MCF 10A (cell line): Measurements from ENCODE around the gene CCNQ. TPM values are rescaled to one million over a fixed set of nuclear protein-coding genes. Genes with fewer than 3 reads are reported as not detected.

Source experiments
- BruUV-seq: library from RNA; stranded (reverse); fragments of 400-500 nt; replicated peaks from 2 replicates; lab custom pipeline; 2021; lab: Mats Ljungman, UMichigan
- CTCF ChIA-PET: fragments of 300-600 bp; sonication (Branson Sonifier 250); formaldehyde crosslinking; extraction: SDS; loops from one replicate; lab custom pipeline; 2021; ENCODE audit warnings: antibody characterized with exemption, inconsistent platforms; lab: Yijun Ruan, JAX
- POLR2A ChIA-PET: fragments of 300-600, 350-650 bp; sonication (Branson Sonifier 250); formaldehyde crosslinking; extraction: SDS; loops from one replicate; lab custom pipeline; 2020; ENCODE audit warnings: antibody characterized with exemption, inconsistent platforms; lab: Yijun Ruan, JAX
- DNase-seq: peaks from one replicate; pipeline ENCODE4 v3.0.0-alpha.2; 2018; ENCODE audit not compliant: unreplicated experiment
- H3K27ac Mint-ChIP-seq: one replicate; pipeline ENCODE4 v1.8.0; 2022; ENCODE audit warnings: mild to moderate bottlenecking, low read depth, mixed read lengths; ENCODE audit not compliant: unreplicated experiment
- H3K27me3 Mint-ChIP-seq: one replicate; pipeline ENCODE4 v1.8.0; 2022; ENCODE audit warnings: mixed read lengths; ENCODE audit not compliant: insufficient read depth, unreplicated experiment
- H3K36me3 Mint-ChIP-seq: one replicate; pipeline ENCODE4 v1.8.0; 2022; ENCODE audit warnings: mild to moderate bottlenecking, moderate library complexity, mixed read lengths; ENCODE audit not compliant: insufficient read depth, unreplicated experiment
- H3K4me1 Mint-ChIP-seq: one replicate; pipeline ENCODE4 v1.8.0; 2022; ENCODE audit warnings: mixed read lengths; ENCODE audit not compliant: insufficient read depth, unreplicated experiment
- H3K4me3 Mint-ChIP-seq: one replicate; pipeline ENCODE4 v1.8.0; 2022; ENCODE audit warnings: mild to moderate bottlenecking, moderate library complexity, mixed read lengths; ENCODE audit not compliant: unreplicated experiment
- H3K9me3 Mint-ChIP-seq: one replicate; pipeline ENCODE4 v1.8.0; 2022; ENCODE audit warnings: mixed read lengths; ENCODE audit not compliant: unreplicated experiment
- CTCF ChIP-seq: fragments of 200-600 bp; IDR thresholded peaks from one replicate; pipeline ENCODE4 v1.8.0; 2022; ENCODE audit warnings: antibody characterized with exemption, mild to moderate bottlenecking; ENCODE audit not compliant: unreplicated experiment
- intact Hi-C: fragments of 100-400 bp; cut with micrococcal nuclease; formaldehyde crosslinking; loops from 2 replicates; pipeline ENCODE4 v1.14.1; 2022
- total RNA-seq: library from RNA; stranded (reverse); gene quantifications from 2 replicates; pipeline ENCODE4 v1.2.3, GENCODE V29; 2022

CCNQ gene
- total RNA-seq, 1 experiment from 2014 or later: 21.7 TPM

GRCh38 chrX:153595859-153596857 is 2.8 kb downstream of the CCNQ start:
- no peak for TF ChIP-seq CTCF
- Mint-ChIP-seq H3K4me1 (no peaks in the 10 kb centered on the region), H3K27ac (no peak overlapping the region), H3K9me3 (no peaks in the 10 kb centered on the region), H3K36me3 (peaks cover 23% of the 10 kb centered on the region), H3K27me3 (no peaks in the 10 kb centered on the region), H3K4me3 (no peak overlapping the region)
- CTCF ChIA-PET: interaction anchor here (0.5 to 0.6 kb wide), 2 partner anchors 12 to 112 kb away, joined by 3 to 4 read pairs; no protein-coding TSS in a partner anchor
- intact Hi-C loops: no loop called here
- no TSS peak for BruUV-seq
- no peak for DNase-seq
- POLR2A ChIA-PET: no interaction called here

GRCh38 chrX:153595387-153595786 is 3.6 kb downstream of the CCNQ start:
- Mint-ChIP-seq H3K4me1 (no peaks in the 10 kb centered on the region), H3K27me3 (no peaks in the 10 kb centered on the region), H3K36me3 (peaks cover 29% of the 10 kb centered on the region), H3K4me3 (no peak overlapping the region), H3K9me3 (no peaks in the 10 kb centered on the region), H3K27ac (no peak overlapping the region)
- no peak for TF ChIP-seq CTCF
- no TSS peak for BruUV-seq
- intact Hi-C loops: no loop called here
- DNase-seq: no peak
- POLR2A ChIA-PET: no interaction called here
- CTCF ChIA-PET: no interaction called here

GRCh38 chrX:153593811-153594500 is 5.0 kb downstream of the CCNQ start:
- no TSS peak for BruUV-seq
- intact Hi-C loops: no loop called here
- H3K4me3 Mint-ChIP-seq: no peak overlapping the region
- H3K9me3 Mint-ChIP-seq: no peaks in the 10 kb centered on the region
- ChIA-PET CTCF (interaction anchor here (0.6 to 0.7 kb wide), 2 partner anchors 41 to 75 kb away, joined by 4 read pairs; no protein-coding TSS in a partner anchor), POLR2A (no interaction called here)
- peaks cover 36% of the 10 kb centered on the region for H3K36me3 Mint-ChIP-seq
- no peaks in the 10 kb centered on the region for H3K4me1 Mint-ChIP-seq
- no peak for TF ChIP-seq CTCF
- H3K27ac Mint-ChIP-seq: no peak overlapping the region
- DNase-seq: no peak
- H3K27me3 Mint-ChIP-seq: no peaks in the 10 kb centered on the region
